HepG2 (cell line): ENCODE data around the gene INF2. TPM values are rescaled to one million over a fixed set of nuclear protein-coding genes. Genes with fewer than 3 reads are reported as not detected.

Experiments
- CBX5 ChIP-seq: sonication (generic); formaldehyde crosslinking; IDR thresholded peaks from 2 replicates; pipeline ENCODE4 v1.4.0; 2020; ENCODE audit warnings: missing genetic modification reagents, borderline replicate concordance
- HCFC1 ChIP-seq: fragments of 150-350 bp; IDR thresholded peaks from 2 replicates; pipeline ENCODE4 v1.6.1; 2014; ENCODE audit warnings: low read depth, low read length
- MLX ChIP-seq: IDR thresholded peaks from 2 replicates; pipeline ENCODE4 v1.6.1; 2016
- NCOR1 ChIP-seq: fragments of 200-600 bp; sonication (generic); IDR thresholded peaks from 2 replicates; pipeline ENCODE4 v1.7.0; 2017; ENCODE audit warnings: antibody characterized with exemption, low read length, borderline replicate concordance
- NR2F6 ChIP-seq, 2 experiments: IDR thresholded peaks; 2 replicates each; pipeline ENCODE4 v1.6.1; 2016; ENCODE audit warnings: antibody characterized with exemption in 1 of 2, mild to moderate bottlenecking in 1 of 2
- PCBP1 ChIP-seq: fragments of 200-400 bp; formaldehyde crosslinking; IDR thresholded peaks from 2 replicates; pipeline ENCODE4 v1.6.1; 2017; ENCODE audit warnings: mild to moderate bottlenecking, low read depth, low read length, borderline replicate concordance
- RBFOX2 ChIP-seq: fragments of 200-400 bp; formaldehyde crosslinking; IDR thresholded peaks from 2 replicates; pipeline ENCODE4 v1.6.1; 2017; ENCODE audit warnings: low read depth, mild to moderate bottlenecking, low read length
- SIN3A ChIP-seq: IDR thresholded peaks from 2 replicates; pipeline ENCODE4 v1.6.1; 2011; ENCODE audit warnings: low read depth, mild to moderate bottlenecking, control low read depth, low read length, borderline replicate concordance
- ZBTB40 ChIP-seq, 2 experiments: fragments of 450-650 bp in 1 of 2; sonication (generic) in 1 of 2; formaldehyde crosslinking in 1 of 2; IDR thresholded peaks; 2 replicates each; pipeline versions ENCODE4 v1.6.1 to v1.8.0; 2016 to 2022; ENCODE audit warnings: antibody characterized with exemption in 1 of 2, mild to moderate bottlenecking in 1 of 2, missing genetic modification reagents in 1 of 2
- ZFP41 ChIP-seq: sonication (generic); formaldehyde crosslinking; IDR thresholded peaks from 2 replicates; pipeline ENCODE4 v1.4.0; 2020; ENCODE audit warnings: mild to moderate bottlenecking, missing genetic modification reagents, borderline replicate concordance
- ZNF263 ChIP-seq: sonication (generic); formaldehyde crosslinking; IDR thresholded peaks from 2 replicates; pipeline ENCODE4 v1.4.0; 2020; ENCODE audit warnings: missing genetic modification reagents
- ZNF275 ChIP-seq: sonication (generic); formaldehyde crosslinking; IDR thresholded peaks from 2 replicates; pipeline ENCODE4 v1.8.0; 2022; ENCODE audit warnings: missing genetic modification reagents, mild to moderate bottlenecking, inconsistent platforms, borderline replicate concordance
- ZNF362 ChIP-seq: sonication (generic); formaldehyde crosslinking; IDR thresholded peaks from 2 replicates; pipeline ENCODE4 v1.4.0; 2020; ENCODE audit warnings: missing genetic modification reagents, mild to moderate bottlenecking, borderline replicate concordance
- polyA plus RNA-seq, 8 experiments: library from polyadenylated mRNA; depleted of rRNA in 3 of 8; stranded (reverse) in 7 of 8; unstranded in 1 of 8; fragments of >200 nt; fragmentation: Illumina TruSeq in 4 of 8; extraction: Trizol in 4 of 8; gene quantifications; 2 replicates each; pipeline versions ENCODE4 v1.2.1 to v1.2.3, GENCODE V29; 2011 to 2016; ENCODE audit warnings: low read depth in 4 of 8, missing spikeins in 1 of 8, mixed read lengths in 1 of 8; ENCODE audit not compliant: insufficient read depth in 1 of 8
- total RNA-seq, 5 experiments: library from RNA; depleted of rRNA; stranded (reverse); fragments of >200 nt; fragmentation: Illumina TruSeq; extraction: Trizol; gene quantifications; 2 replicates each; pipeline ENCODE4 v1.2.3, GENCODE V29; 2016; ENCODE audit warnings: low read depth in 1 of 5

INF2 gene
- total and polyA plus RNA-seq, 2 of the 13 experiments (the other 11 are each of a cell fraction or from before 2014, with no cell fraction given), result 16.4 to 26.4 TPM

- TF ChIP-seq ZBTB40 (IDR thresholded peaks at IDR 0.05) (no peak), ZBTB40 (CRISPR knock-in tag; IDR thresholded peaks at IDR 0.05) (peak; percentile 39; the same call in 1 of the 2 replicates), PCBP1 (peak; percentile 64), MLX (CRISPR knock-in tag) (peak; percentile 19; the same call in 1 of the 2 replicates), RBFOX2 (peak; percentile 67), HCFC1 (no peak), ZNF263 (CRISPR knock-in tag) (peak; percentile 94), ZFP41 (CRISPR knock-in tag) (peak; percentile 35; the same call in 1 of the 2 replicates), NCOR1 (peak; percentile 65; the same call in 1 of the 2 replicates), ZNF275 (peak; percentile 54; the same call in 1 of the 2 replicates), NR2F6 (IDR thresholded peaks at IDR 0.05) (peak; percentile 79), NR2F6 (CRISPR knock-in tag; IDR thresholded peaks at IDR 0.05) (peak; percentile 86), ZNF362 (CRISPR knock-in tag) (no peak), SIN3A (0 out of 2 replicates have a peak, but pooled peaks have one; percentile 32), CBX5 (CRISPR knock-in tag) (peak; percentile 72; the same call in 1 of the 2 replicates)
Measured at GRCh38 chr14:104768437-104769323, 79.3 kb downstream of the INF2 start (continued).
